ENCODE measurements around the gene SLC16A12.
A peak's percentile ranks its signal among the peaks of the same experiment; 100 is the strongest.

SLC16A12 gene

DNA sequence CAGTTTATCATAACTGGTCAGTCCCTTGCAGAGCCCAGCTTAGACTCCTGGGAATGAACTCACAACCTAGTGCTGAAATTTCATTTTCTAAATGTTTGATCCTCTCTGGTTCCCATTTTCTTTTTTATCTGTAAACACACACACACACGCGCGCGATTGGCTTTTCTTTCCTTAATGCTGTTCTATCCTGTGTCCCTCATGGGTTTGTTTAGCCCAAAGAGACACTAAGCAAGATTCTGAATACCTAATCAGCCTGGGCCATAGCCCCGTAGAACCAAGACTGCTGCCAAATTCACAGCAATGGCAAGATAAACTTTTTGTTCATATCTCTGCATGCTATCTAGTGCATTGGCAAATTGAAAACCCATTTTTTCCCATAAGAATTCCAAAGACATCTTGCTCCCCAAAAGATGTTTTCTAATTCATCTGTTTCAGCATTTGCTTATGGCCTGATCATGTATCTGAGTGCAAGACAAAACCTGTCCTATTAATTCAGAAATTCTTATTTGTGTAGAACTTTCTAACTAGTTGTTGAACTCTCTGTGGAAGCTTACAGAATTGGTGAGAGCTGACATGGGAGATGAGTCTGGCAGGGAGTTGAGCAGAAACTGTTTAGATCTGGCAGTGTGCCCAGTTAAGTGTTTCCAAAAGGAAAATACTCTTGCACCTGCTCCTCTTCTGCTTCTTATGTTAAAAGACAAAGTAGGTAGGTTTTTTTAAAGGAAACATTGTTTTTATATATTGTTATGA, 144.7 kb downstream of the SLC16A12 start:
- FAIRE-seq, result no peak
- DNase-seq (ENCODE audit: insufficient read length, low spot score), result no peak

DNA sequence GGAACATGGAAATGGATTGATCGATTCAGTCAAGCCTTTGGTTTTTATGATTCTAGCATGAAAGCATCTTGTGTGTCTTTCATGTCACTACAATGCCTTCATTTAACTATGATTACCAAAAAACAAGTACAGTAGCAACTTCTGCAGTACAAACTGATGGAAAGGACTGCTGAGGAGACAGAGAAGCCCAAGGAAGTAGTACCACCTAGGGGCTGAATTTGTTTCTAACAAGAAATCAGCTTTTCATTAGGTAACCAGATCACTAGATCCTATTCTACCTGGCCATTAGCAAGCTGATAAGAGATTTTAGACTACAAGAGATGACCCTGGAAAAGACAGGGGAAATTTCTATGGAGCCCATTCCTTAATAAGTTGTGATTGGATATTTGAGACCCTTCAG, 146.1 kb downstream of the SLC16A12 start:
- TF ChIP-seq PAX5 (IDR thresholded peaks at IDR 0.05; ENCODE audit: insufficient read depth, low read length, severe bottlenecking) (no peak), TAF1 (IDR thresholded peaks at IDR 0.05; ENCODE audit: low read depth, low read length) (no peak), SPI1 (IDR thresholded peaks at IDR 0.05; ENCODE audit: low read depth, low read length) (no peak), POU2F2 (IDR thresholded peaks at IDR 0.05; ENCODE audit: low read depth, low read length) (no peak), POLR2AphosphoS5 (IDR thresholded peaks at IDR 0.05; ENCODE audit: low read depth, low read length) (no peak), POLR2A (IDR thresholded peaks at IDR 0.05; ENCODE audit: low read depth, low read length) (no peak)
- FAIRE-seq, result no peak
- DNase-seq (ENCODE audit: insufficient read length, low spot score), result no peak

More for the DNA sequence above, 144.7 kb downstream of the SLC16A12 start:
- TF ChIP-seq POLR2AphosphoS5 (IDR thresholded peaks at IDR 0.05; ENCODE audit: low read depth, low read length) (no peak), POU2F2 (IDR thresholded peaks at IDR 0.05; ENCODE audit: low read depth, low read length) (no peak), POLR2A (IDR thresholded peaks at IDR 0.05; ENCODE audit: low read depth, low read length) (no peak), PAX5 (IDR thresholded peaks at IDR 0.05; ENCODE audit: insufficient read depth, low read length, severe bottlenecking) (no peak), SPI1 (IDR thresholded peaks at IDR 0.05; ENCODE audit: low read depth, low read length) (no peak)

DNA sequence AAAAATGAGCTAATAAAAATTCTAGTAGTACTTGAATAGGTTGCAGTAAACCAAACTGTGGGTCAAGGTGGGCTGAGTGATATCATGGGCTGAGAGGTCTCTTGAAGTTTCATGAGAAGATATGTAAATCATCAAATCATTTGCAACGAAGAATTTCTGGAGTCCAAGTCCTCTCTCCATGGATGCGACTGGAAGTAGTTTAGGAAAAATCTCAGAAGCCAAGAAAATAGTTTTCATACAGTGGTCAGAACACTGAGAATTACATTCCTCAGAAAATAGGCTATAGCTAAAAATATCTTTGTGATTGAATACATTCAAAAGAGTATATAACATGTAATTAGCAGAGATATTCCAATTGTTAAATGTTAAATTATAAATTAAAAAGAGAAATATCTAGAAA, 146.6 kb downstream of the SLC16A12 start:
- TF ChIP-seq POU2F2 (IDR thresholded peaks at IDR 0.05; ENCODE audit: low read depth, low read length), result no peak
- no peak for TF ChIP-seq TAF1 (IDR thresholded peaks at IDR 0.05; ENCODE audit: low read depth, low read length)
- no peak for TF ChIP-seq POLR2AphosphoS5 (IDR thresholded peaks at IDR 0.05; ENCODE audit: low read depth, low read length)
- TF ChIP-seq PAX5 (IDR thresholded peaks at IDR 0.05; ENCODE audit: insufficient read depth, low read length, severe bottlenecking), result no peak
- TF ChIP-seq SPI1 (IDR thresholded peaks at IDR 0.05; ENCODE audit: low read depth, low read length), result no peak
- no peak for TF ChIP-seq POLR2A (IDR thresholded peaks at IDR 0.05; ENCODE audit: low read depth, low read length)
- FAIRE-seq (no peak), DNase-seq (ENCODE audit: insufficient read length, low spot score) (no peak)

DNA sequence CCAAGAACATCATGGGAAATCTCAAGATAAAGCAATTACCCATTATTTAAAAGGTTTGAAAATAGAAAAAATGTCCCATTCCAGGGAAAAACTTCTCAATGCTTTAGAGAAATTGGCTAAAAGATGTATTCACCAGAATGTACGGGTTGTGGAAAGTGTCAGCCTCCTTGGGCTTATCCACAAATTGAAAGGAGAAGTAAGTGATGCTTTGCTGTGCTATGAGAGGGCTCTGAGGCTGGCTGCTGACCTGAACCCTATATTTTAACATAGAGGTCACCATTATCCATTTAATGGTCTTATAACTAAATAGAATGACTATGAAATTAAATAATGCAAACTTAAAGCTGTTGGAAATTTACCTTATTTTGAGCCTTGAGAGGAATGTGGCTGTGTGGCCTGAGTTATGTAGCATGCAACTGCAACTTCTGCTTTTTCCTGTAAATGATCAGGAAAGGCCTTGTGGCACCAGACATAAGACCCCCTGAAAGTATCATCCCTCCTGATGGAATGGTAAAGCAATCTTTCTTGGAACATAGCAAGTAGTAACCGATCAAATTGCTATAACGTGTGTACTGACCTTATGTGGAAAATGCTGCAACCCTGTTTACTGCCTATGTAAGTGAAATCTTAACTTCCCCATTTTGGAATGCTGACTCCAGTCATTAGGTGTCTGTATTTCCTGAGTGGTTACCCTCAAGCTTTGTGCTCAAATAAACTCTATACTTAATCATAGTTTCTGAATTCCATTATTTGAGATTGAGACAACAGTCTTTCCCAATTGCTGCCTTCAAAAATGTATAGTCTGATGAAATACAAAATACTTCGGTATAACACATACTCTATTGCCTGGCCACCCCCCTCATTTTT, 150.7 kb downstream of the SLC16A12 start:
- FAIRE-seq (peak; percentile 74), DNase-seq (ENCODE audit: insufficient read length, low spot score) (no peak)
- TF ChIP-seq SPI1 (IDR thresholded peaks at IDR 0.05; ENCODE audit: low read depth, low read length) (no peak), POLR2A (IDR thresholded peaks at IDR 0.05; ENCODE audit: low read depth, low read length) (no peak), TAF1 (IDR thresholded peaks at IDR 0.05; ENCODE audit: low read depth, low read length) (no peak), POLR2AphosphoS5 (IDR thresholded peaks at IDR 0.05; ENCODE audit: low read depth, low read length) (no peak), POU2F2 (IDR thresholded peaks at IDR 0.05; ENCODE audit: low read depth, low read length) (no peak), PAX5 (IDR thresholded peaks at IDR 0.05; ENCODE audit: insufficient read depth, low read length, severe bottlenecking) (no peak)

DNA sequence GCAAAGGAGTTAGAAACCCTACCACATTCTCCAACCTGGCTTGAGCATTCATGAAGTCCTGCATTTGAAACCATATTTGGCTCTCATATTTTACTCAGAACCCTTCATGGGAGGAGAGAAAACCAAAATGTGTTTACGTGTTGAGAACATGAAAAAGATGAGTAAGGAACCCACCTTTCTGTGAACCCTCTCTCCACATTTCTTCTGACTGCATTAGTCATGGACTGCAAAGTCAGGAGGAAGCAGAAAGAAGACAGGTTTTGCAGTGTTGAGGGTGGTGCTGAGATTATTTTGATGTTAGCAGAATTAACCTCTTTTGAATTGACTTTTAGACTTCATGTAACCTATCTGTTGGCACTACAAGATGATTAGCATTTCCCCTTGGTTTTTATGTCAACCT, 152.6 kb downstream of the SLC16A12 start:
- TF ChIP-seq TAF1 (IDR thresholded peaks at IDR 0.05; ENCODE audit: low read depth, low read length) (no peak), SPI1 (IDR thresholded peaks at IDR 0.05; ENCODE audit: low read depth, low read length) (no peak)
- FAIRE-seq (no peak), DNase-seq (ENCODE audit: insufficient read length, low spot score) (no peak)
